Measurements from ENCODE around the gene MISP.

DNA sequence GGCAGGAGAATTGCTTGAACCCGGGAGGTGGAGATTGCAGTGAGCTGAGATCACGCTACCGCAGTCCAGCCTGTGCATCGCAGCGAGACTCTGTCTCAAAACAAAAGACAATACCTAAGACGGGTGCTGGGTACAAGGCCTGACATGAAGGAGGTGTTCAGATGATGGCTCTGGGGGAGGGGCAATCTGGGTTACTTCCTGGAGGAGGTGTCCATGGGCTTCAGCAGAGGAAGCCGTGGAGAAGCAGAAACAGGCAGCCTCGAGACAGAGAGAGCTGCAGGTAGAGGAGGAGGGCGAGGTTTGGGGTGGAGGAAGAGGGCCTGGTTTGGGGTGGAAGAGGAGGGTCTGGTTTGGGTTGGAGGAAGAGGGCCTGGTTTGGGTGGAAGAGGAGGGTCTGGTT lies 3.6 kb downstream of the MISP start:
- TF ChIP-seq, protein P1, sequence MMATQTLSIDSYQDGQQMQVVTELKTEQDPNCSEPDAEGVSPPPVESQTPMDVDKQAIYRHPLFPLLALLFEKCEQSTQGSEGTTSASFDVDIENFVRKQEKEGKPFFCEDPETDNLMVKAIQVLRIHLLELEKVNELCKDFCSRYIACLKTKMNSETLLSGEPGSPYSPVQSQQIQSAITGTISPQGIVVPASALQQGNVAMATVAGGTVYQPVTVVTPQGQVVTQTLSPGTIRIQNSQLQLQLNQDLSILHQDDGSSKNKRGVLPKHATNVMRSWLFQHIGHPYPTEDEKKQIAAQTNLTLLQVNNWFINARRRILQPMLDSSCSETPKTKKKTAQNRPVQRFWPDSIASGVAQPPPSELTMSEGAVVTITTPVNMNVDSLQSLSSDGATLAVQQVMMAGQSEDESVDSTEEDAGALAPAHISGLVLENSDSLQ (IDR thresholded peaks at IDR 0.05): no peak
- TF ChIP-seq SUZ12 (IDR thresholded peaks at IDR 0.05) (no peak), FOXA1 (IDR thresholded peaks at IDR 0.05) (no peak), TARDBP (IDR thresholded peaks at IDR 0.05) (no peak), FOXM1 (IDR thresholded peaks at IDR 0.05; ENCODE audit: borderline replicate concordance) (no peak), SP1 (IDR thresholded peaks at IDR 0.05) (no peak), ELF4 (IDR thresholded peaks at IDR 0.05) (no peak), BHLHE40 (IDR thresholded peaks at IDR 0.05; ENCODE audit: borderline replicate concordance) (no peak), ARNT (IDR thresholded peaks at IDR 0.05) (no peak), ZNF384 (IDR thresholded peaks at IDR 0.05) (no peak), HDGF (IDR thresholded peaks at IDR 0.05; ENCODE audit: borderline replicate concordance) (no peak), FOXK2 (IDR thresholded peaks at IDR 0.05) (no peak), CTBP1 (IDR thresholded peaks at IDR 0.05; ENCODE audit: borderline replicate concordance) (no peak)

Data from HEK293T (cell line).